ENCODE results near the gene FYCO1. TPM values are rescaled to one million over a fixed set of nuclear protein-coding genes. Genes with fewer than 3 reads are reported as not detected.

FYCO1 gene
- total RNA-seq, 1 experiment from 2014 or later, result 10.9 TPM

DNA sequence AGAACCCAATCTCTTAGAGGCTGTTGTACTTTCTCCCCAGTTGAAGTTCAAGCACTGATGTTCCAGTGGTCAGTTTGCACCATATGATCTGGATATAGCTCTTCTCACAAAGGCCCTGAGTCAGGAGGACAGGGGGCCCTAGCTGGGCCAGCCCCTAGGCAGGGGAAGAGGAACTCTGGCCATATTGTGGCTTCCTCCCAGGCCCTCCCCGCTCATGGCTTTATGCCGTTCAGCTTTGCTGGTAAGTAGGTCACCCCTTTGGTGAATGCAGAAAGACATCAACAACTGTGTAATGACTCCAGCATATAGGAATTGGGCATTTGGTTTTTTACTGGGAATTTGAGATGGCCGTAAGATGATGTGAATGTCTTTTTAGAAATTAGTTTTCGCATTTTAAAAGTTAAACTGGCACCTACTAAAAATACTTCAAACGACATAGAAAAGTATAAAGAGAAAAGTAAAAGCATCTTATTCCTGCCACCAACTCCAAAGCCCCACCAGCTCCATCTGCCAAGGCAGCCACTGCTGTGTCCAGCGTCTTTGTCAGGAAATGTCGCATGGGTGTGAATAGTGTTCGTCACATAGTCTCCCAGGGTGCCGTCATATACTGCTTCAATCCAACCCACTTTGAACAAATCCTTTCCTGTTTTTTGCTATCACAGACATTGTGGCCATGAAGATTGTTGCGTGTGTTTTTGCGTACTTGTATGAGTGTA is 84.0 kb downstream of the FYCO1 start:
- intact Hi-C loops (cut with micrococcal nuclease; ENCODE audit: unreplicated experiment), result no loop called here
- no peaks in the 10 kb centered on the region for H3K4me1 ChIP-seq
- no peak overlapping the region for H3K27ac Mint-ChIP-seq (ENCODE audit: unreplicated experiment)
- H3K36me3 Mint-ChIP-seq (ENCODE audit: insufficient read depth, unreplicated experiment), result no peaks in the 10 kb centered on the region
- no peaks in the 10 kb centered on the region for H3K36me3 ChIP-seq (ENCODE audit: control insufficient read depth, insufficient read depth, low read length)
- H3K9me3 Mint-ChIP-seq (ENCODE audit: unreplicated experiment), result peaks cover 9% of the 10 kb centered on the region
- ChIA-PET CTCF (no interaction called here), POLR2A (no interaction called here)
- H3K9me3 ChIP-seq, result no peaks in the 10 kb centered on the region
- no peak for DNase-seq
- no peaks in the 10 kb centered on the region for H3K27me3 ChIP-seq (replicated peaks; ENCODE audit: control insufficient read depth, insufficient read depth, low read length)
- no peak overlapping the region for H3K4me3 Mint-ChIP-seq (ENCODE audit: unreplicated experiment)
- H3K27me3 Mint-ChIP-seq (ENCODE audit: insufficient read depth, unreplicated experiment), result peaks cover 3% of the 10 kb centered on the region
- TF ChIP-seq, protein P1, sequence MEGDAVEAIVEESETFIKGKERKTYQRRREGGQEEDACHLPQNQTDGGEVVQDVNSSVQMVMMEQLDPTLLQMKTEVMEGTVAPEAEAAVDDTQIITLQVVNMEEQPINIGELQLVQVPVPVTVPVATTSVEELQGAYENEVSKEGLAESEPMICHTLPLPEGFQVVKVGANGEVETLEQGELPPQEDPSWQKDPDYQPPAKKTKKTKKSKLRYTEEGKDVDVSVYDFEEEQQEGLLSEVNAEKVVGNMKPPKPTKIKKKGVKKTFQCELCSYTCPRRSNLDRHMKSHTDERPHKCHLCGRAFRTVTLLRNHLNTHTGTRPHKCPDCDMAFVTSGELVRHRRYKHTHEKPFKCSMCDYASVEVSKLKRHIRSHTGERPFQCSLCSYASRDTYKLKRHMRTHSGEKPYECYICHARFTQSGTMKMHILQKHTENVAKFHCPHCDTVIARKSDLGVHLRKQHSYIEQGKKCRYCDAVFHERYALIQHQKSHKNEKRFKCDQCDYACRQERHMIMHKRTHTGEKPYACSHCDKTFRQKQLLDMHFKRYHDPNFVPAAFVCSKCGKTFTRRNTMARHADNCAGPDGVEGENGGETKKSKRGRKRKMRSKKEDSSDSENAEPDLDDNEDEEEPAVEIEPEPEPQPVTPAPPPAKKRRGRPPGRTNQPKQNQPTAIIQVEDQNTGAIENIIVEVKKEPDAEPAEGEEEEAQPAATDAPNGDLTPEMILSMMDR (IDR thresholded peaks at IDR 0.05; ENCODE audit: insufficient read depth in 1 of 2, low read depth in 1 of 2, low read length in 1 of 2, severe bottlenecking in 1 of 2, unreplicated experiment in 1 of 2), result no peak
- no TSS peak for BruUV-seq (replicated peaks)
- H3K4me3 ChIP-seq (ENCODE audit: low read depth, low read length), result no peak overlapping the region
- peaks cover 7% of the 10 kb centered on the region for H3K4me1 Mint-ChIP-seq (ENCODE audit: low read depth, unreplicated experiment)

DNA sequence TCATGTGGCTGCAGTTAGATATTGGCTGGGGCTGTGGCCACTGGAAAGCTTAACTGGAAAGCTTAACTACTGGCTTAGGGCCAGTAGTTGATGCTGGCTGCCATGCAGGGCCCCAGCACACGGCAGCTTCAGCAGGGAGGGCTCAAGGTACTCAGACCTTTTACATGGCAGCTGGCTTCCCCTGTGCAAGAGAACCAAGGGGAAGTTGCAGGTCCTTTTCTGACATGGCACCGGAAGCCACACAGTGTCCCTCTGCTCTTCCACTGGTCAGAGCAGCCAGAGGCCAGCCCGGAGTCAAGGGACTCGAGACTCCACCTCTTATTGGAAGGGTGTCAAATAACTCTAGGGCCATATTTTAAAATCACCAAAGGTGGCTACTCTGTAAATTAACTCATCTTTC is 84.7 kb downstream of the FYCO1 start:
- peaks cover 3% of the 10 kb centered on the region for H3K27me3 Mint-ChIP-seq (ENCODE audit: insufficient read depth, unreplicated experiment)
- CTCF ChIA-PET, result no interaction called here

DNA sequence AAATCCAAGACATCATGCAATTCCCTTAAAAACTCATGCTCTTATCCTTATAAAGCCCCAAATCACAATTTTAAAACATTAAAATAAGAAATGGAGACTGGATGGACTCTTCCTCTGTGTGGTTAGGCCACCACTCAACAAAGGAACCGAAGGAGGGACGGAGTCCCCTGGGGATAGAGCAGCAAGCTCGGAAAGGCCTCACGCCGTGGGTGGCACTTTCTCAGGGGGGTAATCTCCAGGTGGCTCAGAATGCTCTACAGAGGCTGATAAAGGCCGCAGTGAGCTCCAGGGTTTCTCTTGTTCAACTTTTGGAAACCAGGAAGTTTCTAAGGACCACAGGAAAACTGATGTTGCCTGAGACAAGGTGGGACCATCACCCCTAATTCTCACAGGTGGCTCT is 86.1 kb downstream of the FYCO1 start:
- BruUV-seq (replicated peaks), result no TSS peak
- ChIA-PET CTCF (no interaction called here), POLR2A (no interaction called here)
- intact Hi-C loops (cut with micrococcal nuclease; ENCODE audit: unreplicated experiment), result no loop called here
- Mint-ChIP-seq H3K27me3 (ENCODE audit: insufficient read depth, unreplicated experiment) (peaks cover 3% of the 10 kb centered on the region), H3K36me3 (ENCODE audit: insufficient read depth, unreplicated experiment) (no peaks in the 10 kb centered on the region), H3K4me3 (ENCODE audit: unreplicated experiment) (no peak overlapping the region), H3K27ac (ENCODE audit: unreplicated experiment) (no peak overlapping the region), H3K4me1 (ENCODE audit: low read depth, unreplicated experiment) (peaks cover 7% of the 10 kb centered on the region), H3K9me3 (ENCODE audit: unreplicated experiment) (peaks cover 9% of the 10 kb centered on the region)
- Histone ChIP-seq H3K4me3 (ENCODE audit: low read depth, low read length) (no peak overlapping the region), H3K36me3 (ENCODE audit: control insufficient read depth, insufficient read depth, low read length) (no peaks in the 10 kb centered on the region), H3K27me3 (replicated peaks; ENCODE audit: control insufficient read depth, insufficient read depth, low read length) (no peaks in the 10 kb centered on the region), H3K9me3 (no peaks in the 10 kb centered on the region), H3K4me1 (no peaks in the 10 kb centered on the region)
- no peak for DNase-seq
- TF ChIP-seq, protein P1 (IDR thresholded peaks at IDR 0.05; ENCODE audit: insufficient read depth in 1 of 2, low read depth in 1 of 2, low read length in 1 of 2, severe bottlenecking in 1 of 2, unreplicated experiment in 1 of 2), result no peak

More for the DNA sequence above, 84.7 kb downstream of the FYCO1 start:
- no TSS peak for BruUV-seq (replicated peaks)
- no peaks in the 10 kb centered on the region for H3K27me3 ChIP-seq (replicated peaks; ENCODE audit: control insufficient read depth, insufficient read depth, low read length)
- no peak overlapping the region for H3K4me3 Mint-ChIP-seq (ENCODE audit: unreplicated experiment)
- no peaks in the 10 kb centered on the region for H3K36me3 Mint-ChIP-seq (ENCODE audit: insufficient read depth, unreplicated experiment)
- POLR2A ChIA-PET, result no interaction called here
- no peak for DNase-seq
- peaks cover 7% of the 10 kb centered on the region for H3K4me1 Mint-ChIP-seq (ENCODE audit: low read depth, unreplicated experiment)
- no peaks in the 10 kb centered on the region for H3K9me3 ChIP-seq
- peaks cover 9% of the 10 kb centered on the region for H3K9me3 Mint-ChIP-seq (ENCODE audit: unreplicated experiment)
- no peak overlapping the region for H3K27ac Mint-ChIP-seq (ENCODE audit: unreplicated experiment)
- intact Hi-C loops (cut with micrococcal nuclease; ENCODE audit: unreplicated experiment), result no loop called here
- no peaks in the 10 kb centered on the region for H3K4me1 ChIP-seq
- no peaks in the 10 kb centered on the region for H3K36me3 ChIP-seq (ENCODE audit: control insufficient read depth, insufficient read depth, low read length)
- TF ChIP-seq, protein P1 (IDR thresholded peaks at IDR 0.05; ENCODE audit: insufficient read depth in 1 of 2, low read depth in 1 of 2, low read length in 1 of 2, severe bottlenecking in 1 of 2, unreplicated experiment in 1 of 2), result no peak
- no peak overlapping the region for H3K4me3 ChIP-seq (ENCODE audit: low read depth, low read length)
